ENCODE results near the gene SBNO2.

SBNO2 gene

GRCh38 chr19:1094655-1094977 is 79.5 kb downstream of the SBNO2 start:
- TF ChIP-seq CTCF (IDR thresholded peaks at IDR 0.05; ENCODE audit: unreplicated experiment in 3 of 3) = no peak
- peaks cover 5% of the 10 kb centered on the region for H3K27me3 Mint-ChIP-seq (ENCODE audit: low read depth)
- peak overlapping the region; percentile 90 to 97 (median 92) for H3K4me3 Mint-ChIP-seq
- no peaks in the 10 kb centered on the region for H3K36me3 Mint-ChIP-seq (ENCODE audit: low read depth)
- H3K4me1 Mint-ChIP-seq = peaks cover 22% of the 10 kb centered on the region
- no peaks in the 10 kb centered on the region for H3K9me3 Mint-ChIP-seq
- H3K27ac Mint-ChIP-seq = no peak overlapping the region

- TF ChIP-seq CTCF (IDR thresholded peaks at IDR 0.05; ENCODE audit: unreplicated experiment in 3 of 3) = no peak
- Mint-ChIP-seq H3K36me3 (ENCODE audit: low read depth) (no peaks in the 10 kb centered on the region), H3K4me3 (peak overlapping the region; percentile 90 to 97 (median 92)), H3K4me1 (peaks cover 22% of the 10 kb centered on the region), H3K9me3 (no peaks in the 10 kb centered on the region), H3K27me3 (ENCODE audit: low read depth) (peaks cover 5% of the 10 kb centered on the region), H3K27ac (no peak overlapping the region)
These were observed 80.1 kb downstream of the SBNO2 start for GRCh38 chr19:1093811-1094553.

GRCh38 chr19:1093330-1093729 is 80.7 kb downstream of the SBNO2 start:
- no peak overlapping the region for H3K27ac Mint-ChIP-seq
- H3K9me3 Mint-ChIP-seq = no peaks in the 10 kb centered on the region
- H3K4me3 Mint-ChIP-seq = peak overlapping the region; percentile 90 to 97 (median 92)
- TF ChIP-seq CTCF (IDR thresholded peaks at IDR 0.05; ENCODE audit: unreplicated experiment in 3 of 3) = no peak
- H3K4me1 Mint-ChIP-seq = peaks cover 17% of the 10 kb centered on the region
- H3K36me3 Mint-ChIP-seq (ENCODE audit: low read depth) = no peaks in the 10 kb centered on the region
- H3K27me3 Mint-ChIP-seq (ENCODE audit: low read depth) = peaks cover 5% of the 10 kb centered on the region

GRCh38 chr19:1091544-1092175 is 82.4 kb downstream of the SBNO2 start:
- peaks cover 5% of the 10 kb centered on the region for H3K27me3 Mint-ChIP-seq (ENCODE audit: low read depth)
- TF ChIP-seq CTCF (IDR thresholded peaks at IDR 0.05; ENCODE audit: unreplicated experiment in 3 of 3) = no peak
- peak overlapping the region in 1 of 3 experiments; percentile 69 for H3K4me3 Mint-ChIP-seq
- no peak overlapping the region for H3K27ac Mint-ChIP-seq
- peaks cover 5% of the 10 kb centered on the region for H3K36me3 Mint-ChIP-seq (ENCODE audit: low read depth)
- peaks cover 22% of the 10 kb centered on the region for H3K4me1 Mint-ChIP-seq
- no peaks in the 10 kb centered on the region for H3K9me3 Mint-ChIP-seq

GRCh38 chr19:1090731-1091543 is 83.1 kb downstream of the SBNO2 start:
- TF ChIP-seq CTCF (IDR thresholded peaks at IDR 0.05; ENCODE audit: unreplicated experiment in 3 of 3) = no peak
- H3K4me1 Mint-ChIP-seq = peaks cover 21% of the 10 kb centered on the region
- H3K9me3 Mint-ChIP-seq = no peaks in the 10 kb centered on the region
- peaks cover 5% of the 10 kb centered on the region for H3K27me3 Mint-ChIP-seq (ENCODE audit: low read depth)
- no peak overlapping the region for H3K27ac Mint-ChIP-seq
- H3K4me3 Mint-ChIP-seq = peak overlapping the region in 2 of 3 experiments; percentile 16 to 19
- peaks cover 5% of the 10 kb centered on the region for H3K36me3 Mint-ChIP-seq (ENCODE audit: low read depth)
